Sigmoid colon (tissue), 4 donors: ENCODE measurements around the gene DENND5A.

Experiments used
- CTCF ChIP-seq, 4 experiments: fragments of 450-650 bp in 3 of 4; fragments of 200-600 bp in 1 of 4; IDR thresholded peaks; one replicate each; pipeline ENCODE4 v1.5.1; 2016 to 2019; ENCODE audit warnings: antibody characterized with exemption in 4 of 4, mild to moderate bottlenecking in 3 of 4, moderate library complexity in 2 of 4
- EP300 ChIP-seq, 4 donors: sonication (generic); formaldehyde crosslinking; IDR thresholded peaks; one replicate each; pipeline ENCODE4 v1.6.1; 2017; ENCODE audit warnings: antibody characterized with exemption in 4 of 4
- POLR2A ChIP-seq, 2 donors: fragments of 450-650 bp; IDR thresholded peaks; one replicate each; pipeline ENCODE4 v1.6.1; 2016; ENCODE audit warnings: antibody characterized with exemption in 2 of 2, mild to moderate bottlenecking in 2 of 2, moderate library complexity in 2 of 2
- POLR2AphosphoS5 ChIP-seq, 4 donors: sonication (generic); formaldehyde crosslinking; IDR thresholded peaks; one replicate each; pipeline ENCODE4 v1.6.1; 2017; ENCODE audit warnings: antibody characterized with exemption in 4 of 4

GRCh38 chr11:9153651-9154050 is 111.5 kb downstream of the DENND5A start:
- TF ChIP-seq CTCF (IDR thresholded peaks at IDR 0.05): no peak
- TF ChIP-seq POLR2AphosphoS5 (IDR thresholded peaks at IDR 0.05): no peak
- TF ChIP-seq POLR2A (IDR thresholded peaks at IDR 0.05): no peak
- TF ChIP-seq EP300 (IDR thresholded peaks at IDR 0.05): no peak
